ENCODE data around the gene CD93. TPM values are rescaled to one million over a fixed set of nuclear protein-coding genes. Genes with fewer than 3 reads are reported as not detected.

Gene CD93
- total RNA-seq, 1 experiment from 2014 or later: not detected

GRCh38 chr20:23125159-23125558 lies 39.0 kb upstream of the CD93 start:
- no peaks in the 10 kb centered on the region for H3K9me3 Mint-ChIP-seq (ENCODE audit: unreplicated experiment)
- H3K27me3 Mint-ChIP-seq (ENCODE audit: insufficient read depth, unreplicated experiment): no peaks in the 10 kb centered on the region
- no peak overlapping the region for H3K27ac Mint-ChIP-seq (ENCODE audit: unreplicated experiment)
- intact Hi-C loops (cut with micrococcal nuclease; ENCODE audit: unreplicated experiment): no loop called here
- Histone ChIP-seq H3K4me1 (peaks cover 29% of the 10 kb centered on the region), H3K36me3 (ENCODE audit: control insufficient read depth, insufficient read depth, low read length) (no peaks in the 10 kb centered on the region), H3K4me3 (ENCODE audit: low read depth, low read length) (no peak overlapping the region), H3K9me3 (no peaks in the 10 kb centered on the region), H3K27me3 (replicated peaks; ENCODE audit: control insufficient read depth, insufficient read depth, low read length) (no peaks in the 10 kb centered on the region)
- TF ChIP-seq CTCF (IDR thresholded peaks at IDR 0.05; ENCODE audit: insufficient read depth in 1 of 2, low read depth in 1 of 2, low read length in 1 of 2, severe bottlenecking in 1 of 2, unreplicated experiment in 1 of 2): no peak
- ChIA-PET POLR2A (no interaction called here), CTCF (no interaction called here)
- H3K36me3 Mint-ChIP-seq (ENCODE audit: insufficient read depth, unreplicated experiment): no peaks in the 10 kb centered on the region
- BruUV-seq (replicated peaks): no TSS peak
- no peak overlapping the region for H3K4me3 Mint-ChIP-seq (ENCODE audit: unreplicated experiment)
- peaks cover 6% of the 10 kb centered on the region for H3K4me1 Mint-ChIP-seq (ENCODE audit: low read depth, unreplicated experiment)
- DNase-seq: peak in 1 of 2 experiments; percentile 38

GRCh38 chr20:23123886-23124285 lies 37.8 kb upstream of the CD93 start:
- no peak overlapping the region for H3K4me3 ChIP-seq (ENCODE audit: low read depth, low read length)

GRCh38 chr20:23122796-23123655 lies 36.9 kb upstream of the CD93 start:
- Mint-ChIP-seq H3K36me3 (ENCODE audit: insufficient read depth, unreplicated experiment) (no peaks in the 10 kb centered on the region), H3K27me3 (ENCODE audit: insufficient read depth, unreplicated experiment) (no peaks in the 10 kb centered on the region), H3K4me1 (ENCODE audit: low read depth, unreplicated experiment) (peaks cover 6% of the 10 kb centered on the region), H3K27ac (ENCODE audit: unreplicated experiment) (no peak overlapping the region), H3K9me3 (ENCODE audit: unreplicated experiment) (no peaks in the 10 kb centered on the region), H3K4me3 (ENCODE audit: unreplicated experiment) (no peak overlapping the region)
- H3K4me3 ChIP-seq (ENCODE audit: low read depth, low read length): no peak overlapping the region
- intact Hi-C loops (cut with micrococcal nuclease; ENCODE audit: unreplicated experiment): no loop called here
- no peak for TF ChIP-seq CTCF (IDR thresholded peaks at IDR 0.05; ENCODE audit: insufficient read depth in 1 of 2, low read depth in 1 of 2, low read length in 1 of 2, severe bottlenecking in 1 of 2, unreplicated experiment in 1 of 2)
- DNase-seq: peak in 1 of 2 experiments; percentile 29
- ChIA-PET CTCF (no interaction called here), POLR2A (no interaction called here)
- peaks cover 15% of the 10 kb centered on the region; the same call in 1 of the 2 replicates for H3K4me1 ChIP-seq
- no peaks in the 10 kb centered on the region for H3K9me3 ChIP-seq
- H3K36me3 ChIP-seq (ENCODE audit: control insufficient read depth, insufficient read depth, low read length): no peaks in the 10 kb centered on the region
- no TSS peak for BruUV-seq (replicated peaks)
- H3K27me3 ChIP-seq (replicated peaks; ENCODE audit: control insufficient read depth, insufficient read depth, low read length): no peaks in the 10 kb centered on the region

More at GRCh38 chr20:23123886-23124285, 37.8 kb upstream of the CD93 start:
- TF ChIP-seq CTCF (IDR thresholded peaks at IDR 0.05; ENCODE audit: insufficient read depth in 1 of 2, low read depth in 1 of 2, low read length in 1 of 2, severe bottlenecking in 1 of 2, unreplicated experiment in 1 of 2): no peak
- no peaks in the 10 kb centered on the region for H3K9me3 Mint-ChIP-seq (ENCODE audit: unreplicated experiment)
- no TSS peak for BruUV-seq (replicated peaks)
- peaks cover 6% of the 10 kb centered on the region for H3K4me1 Mint-ChIP-seq (ENCODE audit: low read depth, unreplicated experiment)
- Histone ChIP-seq H3K36me3 (ENCODE audit: control insufficient read depth, insufficient read depth, low read length) (no peaks in the 10 kb centered on the region), H3K4me1 (peaks cover 21% of the 10 kb centered on the region), H3K9me3 (no peaks in the 10 kb centered on the region), H3K27me3 (replicated peaks; ENCODE audit: control insufficient read depth, insufficient read depth, low read length) (no peaks in the 10 kb centered on the region)
- peak in 1 of 2 experiments; percentile 14 for DNase-seq
- H3K4me3 Mint-ChIP-seq (ENCODE audit: unreplicated experiment): no peak overlapping the region
- CTCF ChIA-PET: no interaction called here
- intact Hi-C loops (cut with micrococcal nuclease; ENCODE audit: unreplicated experiment): no loop called here
- POLR2A ChIA-PET: no interaction called here
- no peaks in the 10 kb centered on the region for H3K36me3 Mint-ChIP-seq (ENCODE audit: insufficient read depth, unreplicated experiment)
- H3K27ac Mint-ChIP-seq (ENCODE audit: unreplicated experiment): no peak overlapping the region
- no peaks in the 10 kb centered on the region for H3K27me3 Mint-ChIP-seq (ENCODE audit: insufficient read depth, unreplicated experiment)

All from Caco-2 (cell line).